GM12801 (cell line): ENCODE data around the gene PIP5KL1.

ENCODE experiments used
- CTCF ChIP-seq: IDR thresholded peaks from one replicate; pipeline ENCODE4 v1.5.1; 2011; ENCODE audit warnings: control low read depth; ENCODE audit not compliant: insufficient read length; ENCODE audit errors: extremely low read depth

PIP5KL1 gene

GRCh38 chr9:127930231-127931091, at the start of gene PIP5KL1:
PIP5KL1 (minus strand) TSS chr9:127930777; CDS start chr9:127930752, 25 bp downstream.
- no peak for TF ChIP-seq CTCF

GRCh38 chr9:127980060-127980705, 49.6 kb upstream of the PIP5KL1 start:
- no peak for TF ChIP-seq CTCF

- TF ChIP-seq CTCF, result no peak
Measured at GRCh38 chr9:127979333-127980059, 48.9 kb upstream of the PIP5KL1 start.

- TF ChIP-seq CTCF, result no peak
Measured at GRCh38 chr9:127979015-127979332, 48.4 kb upstream of the PIP5KL1 start.

GRCh38 chr9:127977884-127978647, 47.5 kb upstream of the PIP5KL1 start:
- no peak for TF ChIP-seq CTCF

GRCh38 chr9:127977009-127977883, 46.7 kb upstream of the PIP5KL1 start:
- TF ChIP-seq CTCF, result no peak
